ENCODE data around the gene TSPAN9.

DNA sequence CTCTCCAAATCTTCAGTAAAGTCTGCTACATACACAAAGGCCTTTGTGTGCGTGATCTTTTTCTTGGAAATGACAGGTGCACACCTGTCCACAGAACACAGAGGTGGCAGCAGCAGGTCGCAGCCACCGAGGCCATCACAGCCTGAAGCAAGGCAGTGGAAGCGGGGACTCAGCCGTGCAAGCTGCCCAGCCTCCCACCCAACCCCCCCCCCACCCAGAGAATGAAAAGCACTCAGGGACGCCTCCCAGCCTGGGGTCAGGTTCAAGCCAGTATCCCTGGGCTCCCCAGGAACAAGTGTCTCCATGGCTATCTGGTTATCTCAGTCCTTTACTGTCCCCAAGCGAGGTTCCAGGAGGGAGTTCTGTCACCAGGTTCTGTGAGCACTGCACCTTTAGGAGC lies 31.2 kb upstream of the TSPAN9 start:
- TF ChIP-seq, protein P1, sequence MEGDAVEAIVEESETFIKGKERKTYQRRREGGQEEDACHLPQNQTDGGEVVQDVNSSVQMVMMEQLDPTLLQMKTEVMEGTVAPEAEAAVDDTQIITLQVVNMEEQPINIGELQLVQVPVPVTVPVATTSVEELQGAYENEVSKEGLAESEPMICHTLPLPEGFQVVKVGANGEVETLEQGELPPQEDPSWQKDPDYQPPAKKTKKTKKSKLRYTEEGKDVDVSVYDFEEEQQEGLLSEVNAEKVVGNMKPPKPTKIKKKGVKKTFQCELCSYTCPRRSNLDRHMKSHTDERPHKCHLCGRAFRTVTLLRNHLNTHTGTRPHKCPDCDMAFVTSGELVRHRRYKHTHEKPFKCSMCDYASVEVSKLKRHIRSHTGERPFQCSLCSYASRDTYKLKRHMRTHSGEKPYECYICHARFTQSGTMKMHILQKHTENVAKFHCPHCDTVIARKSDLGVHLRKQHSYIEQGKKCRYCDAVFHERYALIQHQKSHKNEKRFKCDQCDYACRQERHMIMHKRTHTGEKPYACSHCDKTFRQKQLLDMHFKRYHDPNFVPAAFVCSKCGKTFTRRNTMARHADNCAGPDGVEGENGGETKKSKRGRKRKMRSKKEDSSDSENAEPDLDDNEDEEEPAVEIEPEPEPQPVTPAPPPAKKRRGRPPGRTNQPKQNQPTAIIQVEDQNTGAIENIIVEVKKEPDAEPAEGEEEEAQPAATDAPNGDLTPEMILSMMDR (IDR thresholded peaks at IDR 0.05), result no peak
- no peak for TF ChIP-seq TCF7L2 (IDR thresholded peaks at IDR 0.05; ENCODE audit: low read depth, low read length)
- no peak for TF ChIP-seq POLR2AphosphoS5 (IDR thresholded peaks at IDR 0.05; ENCODE audit: low read depth, low read length)
- TF ChIP-seq, protein P2, sequence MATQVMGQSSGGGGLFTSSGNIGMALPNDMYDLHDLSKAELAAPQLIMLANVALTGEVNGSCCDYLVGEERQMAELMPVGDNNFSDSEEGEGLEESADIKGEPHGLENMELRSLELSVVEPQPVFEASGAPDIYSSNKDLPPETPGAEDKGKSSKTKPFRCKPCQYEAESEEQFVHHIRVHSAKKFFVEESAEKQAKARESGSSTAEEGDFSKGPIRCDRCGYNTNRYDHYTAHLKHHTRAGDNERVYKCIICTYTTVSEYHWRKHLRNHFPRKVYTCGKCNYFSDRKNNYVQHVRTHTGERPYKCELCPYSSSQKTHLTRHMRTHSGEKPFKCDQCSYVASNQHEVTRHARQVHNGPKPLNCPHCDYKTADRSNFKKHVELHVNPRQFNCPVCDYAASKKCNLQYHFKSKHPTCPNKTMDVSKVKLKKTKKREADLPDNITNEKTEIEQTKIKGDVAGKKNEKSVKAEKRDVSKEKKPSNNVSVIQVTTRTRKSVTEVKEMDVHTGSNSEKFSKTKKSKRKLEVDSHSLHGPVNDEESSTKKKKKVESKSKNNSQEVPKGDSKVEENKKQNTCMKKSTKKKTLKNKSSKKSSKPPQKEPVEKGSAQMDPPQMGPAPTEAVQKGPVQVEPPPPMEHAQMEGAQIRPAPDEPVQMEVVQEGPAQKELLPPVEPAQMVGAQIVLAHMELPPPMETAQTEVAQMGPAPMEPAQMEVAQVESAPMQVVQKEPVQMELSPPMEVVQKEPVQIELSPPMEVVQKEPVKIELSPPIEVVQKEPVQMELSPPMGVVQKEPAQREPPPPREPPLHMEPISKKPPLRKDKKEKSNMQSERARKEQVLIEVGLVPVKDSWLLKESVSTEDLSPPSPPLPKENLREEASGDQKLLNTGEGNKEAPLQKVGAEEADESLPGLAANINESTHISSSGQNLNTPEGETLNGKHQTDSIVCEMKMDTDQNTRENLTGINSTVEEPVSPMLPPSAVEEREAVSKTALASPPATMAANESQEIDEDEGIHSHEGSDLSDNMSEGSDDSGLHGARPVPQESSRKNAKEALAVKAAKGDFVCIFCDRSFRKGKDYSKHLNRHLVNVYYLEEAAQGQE (IDR thresholded peaks at IDR 0.05; ENCODE audit: insufficient read depth in 1 of 2, low read depth in 2 of 2, low read length in 1 of 2), result no peak
